K562 (cell line): ENCODE measurements around the gene BIRC3. TPM values are rescaled to one million over a fixed set of nuclear protein-coding genes. Genes with fewer than 3 reads are reported as not detected.
A peak's percentile ranks its signal among the peaks of the same experiment; 100 is the strongest.

ENCODE experiments used
- ARHGAP35 ChIP-seq: fragments of 450-650 bp; IDR thresholded peaks from 2 replicates; pipeline ENCODE4 v1.6.1; 2018; ENCODE audit not compliant: partially characterized antibody
- CBX8 ChIP-seq: fragments of 200-600 bp; sonication (generic); IDR thresholded peaks from 2 replicates; pipeline ENCODE4 v1.6.1; 2012; ENCODE audit warnings: borderline replicate concordance, mixed run types, low read depth, mild to moderate bottlenecking, moderate library complexity, mixed read lengths, low read length, control low read depth, inconsistent platforms; ENCODE audit not compliant: poor library complexity, severe bottlenecking; ENCODE audit errors: extremely low read depth
- E2F1 ChIP-seq: sonication (generic); formaldehyde crosslinking; IDR thresholded peaks from 2 replicates; pipeline ENCODE4 v1.8.1; 2023; ENCODE audit warnings: mild to moderate bottlenecking, missing genetic modification reagents, moderate library complexity
- FOXO4 ChIP-seq: fragments of 450-650 bp; formaldehyde crosslinking; IDR thresholded peaks from 2 replicates; pipeline ENCODE4 v1.4.0; 2020; ENCODE audit warnings: mild to moderate bottlenecking, moderate library complexity
- GTF2E2 ChIP-seq: fragments of 200-800 bp; sonication (Bioruptor generic); IDR thresholded peaks from 2 replicates; pipeline ENCODE4 v1.6.1; 2016; ENCODE audit warnings: missing genetic modification characterization, missing compliant biosample characterization
- HNRNPK ChIP-seq: fragments of 200-400 bp; formaldehyde crosslinking; IDR thresholded peaks from one replicate; pipeline ENCODE4 v1.6.1; 2018; ENCODE audit warnings: mild to moderate bottlenecking, low read depth, low read length; ENCODE audit not compliant: poor library complexity, severe bottlenecking
- KAT2B ChIP-seq: IDR thresholded peaks from one replicate; pipeline ENCODE4 v1.6.1; 2012; ENCODE audit warnings: low read depth, mild to moderate bottlenecking, control low read depth, inconsistent platforms, low read length, moderate library complexity
- MCM2 ChIP-seq: fragments of 450-650 bp; IDR thresholded peaks from 2 replicates; pipeline ENCODE4 v1.6.1; 2017; ENCODE audit warnings: low read depth, mild to moderate bottlenecking
- MIER1 ChIP-seq: fragments of 450-650 bp; IDR thresholded peaks from 2 replicates; pipeline ENCODE4 v1.6.1; 2016; ENCODE audit warnings: antibody characterized with exemption, mild to moderate bottlenecking, low read depth
- NR2F6 ChIP-seq: fragments of 450-650 bp; formaldehyde crosslinking; IDR thresholded peaks from 2 replicates; pipeline ENCODE4 v1.4.0; 2020; ENCODE audit warnings: mild to moderate bottlenecking
- RFX1 ChIP-seq: fragments of 450-650 bp; IDR thresholded peaks from 2 replicates; pipeline ENCODE4 v1.6.1; 2016; ENCODE audit warnings: mild to moderate bottlenecking, moderate library complexity
- RNF219 ChIP-seq: fragments of 250-450 bp; sonication (Bioruptor Pico); IDR thresholded peaks from 2 replicates; pipeline ENCODE4 v1.5.0; 2022; ENCODE audit warnings: mild to moderate bottlenecking
- SP1 ChIP-seq: sonication (generic); formaldehyde crosslinking; IDR thresholded peaks from 2 replicates; pipeline ENCODE4 v1.8.1; 2022; ENCODE audit warnings: mild to moderate bottlenecking, missing genetic modification reagents
- SRSF7 ChIP-seq: fragments of 200-400 bp; formaldehyde crosslinking; optimal IDR thresholded peaks from 2 replicates; pipeline ENCODE3; 2017; ENCODE audit warnings: mild to moderate bottlenecking, low read depth, low read length
- STAT5A ChIP-seq: IDR thresholded peaks from 2 replicates; pipeline ENCODE4 v1.6.1; 2012; ENCODE audit warnings: low read length, inconsistent platforms, borderline replicate concordance
- ZFP1 ChIP-seq: fragments of 450-650 bp; formaldehyde crosslinking; IDR thresholded peaks from 2 replicates; pipeline ENCODE4 v1.4.0; 2020; ENCODE audit warnings: mild to moderate bottlenecking, mixed read lengths
- ZFP91 ChIP-seq: sonication (generic); formaldehyde crosslinking; IDR thresholded peaks from 2 replicates; pipeline ENCODE4 v1.8.0; 2022; ENCODE audit warnings: mild to moderate bottlenecking, missing genetic modification reagents
- ZNF57 ChIP-seq: fragments of 450-650 bp; formaldehyde crosslinking; IDR thresholded peaks from 2 replicates; pipeline ENCODE4 v1.4.0; 2020; ENCODE audit warnings: mild to moderate bottlenecking, moderate library complexity
- ZNF589 ChIP-seq: fragments of 200-800 bp; sonication (Bioruptor generic); IDR thresholded peaks from 2 replicates; pipeline ENCODE4 v1.6.1; 2016; ENCODE audit warnings: low read depth, missing genetic modification characterization, missing compliant biosample characterization
- ZNF655 ChIP-seq: fragments of 250-450 bp; sonication (Bioruptor Pico); IDR thresholded peaks from 2 replicates; pipeline ENCODE4 v1.5.0; 2021
- polyA plus RNA-seq, 8 experiments: library from polyadenylated mRNA; depleted of rRNA in 4 of 8; stranded (reverse) in 5 of 8; unstranded in 3 of 8; fragments of >200 nt; fragmentation: Nextera tagmentation in 2 of 8; fragmentation: Illumina TruSeq in 1 of 8; extraction: Ambion mirVana in 2 of 8; extraction: Trizol in 1 of 8; gene quantifications; 2 replicates each; pipeline versions ENCODE4 v1.2.1 to v1.2.3, GENCODE V29; 2011 to 2014; ENCODE audit warnings: inconsistent platforms in 1 of 8, missing spikeins in 1 of 8
- total RNA-seq, 7 experiments: library from RNA; depleted of rRNA in 6 of 7; stranded (reverse); fragments of >200 nt in 6 of 7; fragmentation: Illumina TruSeq in 2 of 7; extraction: Trizol in 2 of 7; gene quantifications; 2 replicates each; pipeline versions ENCODE4 v1.2.1 to v1.2.3, GENCODE V29; 2011 to 2021; ENCODE audit warnings: low replicate concordance in 1 of 7

The BIRC3 gene
- total and polyA plus RNA-seq, 9 of the 15 experiments (the other 6 are each of a cell fraction or from before 2014, with no cell fraction given), result 0.08 to 0.42 (median 0.18) TPM

GRCh38 chr11:102268083-102268984 is 49.0 kb upstream of the BIRC3 start (continued):
- TF ChIP-seq HNRNPK, result no peak
- no peak for TF ChIP-seq SRSF7
- TF ChIP-seq ZNF57 (CRISPR knock-in tag), result no peak
- no peak for TF ChIP-seq FOXO4 (CRISPR knock-in tag)
- no peak for TF ChIP-seq ZNF589 (CRISPR knock-in tag)
- TF ChIP-seq ARHGAP35, result no peak
- no peak for TF ChIP-seq ZFP1 (CRISPR knock-in tag)
- no peak for TF ChIP-seq MCM2
- TF ChIP-seq MIER1, result no peak
- no peak for TF ChIP-seq ZFP91 (CRISPR knock-in tag)
- 0 out of 2 replicates have a peak, but pooled peaks have one; percentile 27 for TF ChIP-seq SP1 (CRISPR knock-in tag)
- TF ChIP-seq E2F1 (CRISPR knock-in tag), result no peak
- no peak for TF ChIP-seq RNF219
- TF ChIP-seq GTF2E2 (tag), result no peak
- TF ChIP-seq STAT5A, result no peak
- TF ChIP-seq KAT2B, result no peak
- TF ChIP-seq RFX1, result no peak
- TF ChIP-seq CBX8, result no peak
- TF ChIP-seq ZNF655 (CRISPR knock-in tag), result no peak
- TF ChIP-seq NR2F6 (CRISPR knock-in tag), result no peak
